Hepatocyte (in vitro differentiated cells): Measurements from ENCODE around the gene SLC47A1.

Experiments
- EZH2 ChIP-seq: fragments of 200-600 bp; sonication (generic); IDR thresholded peaks from 2 replicates; pipeline ENCODE4 v1.6.1; 2016; ENCODE audit warnings: antibody characterized with exemption, mild to moderate bottlenecking, borderline replicate concordance
- EZH2phosphoT487 ChIP-seq: fragments of 200-600 bp; sonication (generic); IDR thresholded peaks from one replicate; pipeline ENCODE4 v1.6.1; 2018; ENCODE audit warnings: antibody characterized with exemption, mild to moderate bottlenecking, low read depth, moderate library complexity; ENCODE audit not compliant: unreplicated experiment, severe bottlenecking
- TF ChIP-seq, protein P1 (sequence below): fragments of 200-600 bp; sonication (generic); IDR thresholded peaks from 2 replicates; pipeline ENCODE4 v1.5.1; 2016; ENCODE audit warnings: antibody characterized with exemption, mild to moderate bottlenecking; ENCODE audit not compliant: poor library complexity

DNA sequence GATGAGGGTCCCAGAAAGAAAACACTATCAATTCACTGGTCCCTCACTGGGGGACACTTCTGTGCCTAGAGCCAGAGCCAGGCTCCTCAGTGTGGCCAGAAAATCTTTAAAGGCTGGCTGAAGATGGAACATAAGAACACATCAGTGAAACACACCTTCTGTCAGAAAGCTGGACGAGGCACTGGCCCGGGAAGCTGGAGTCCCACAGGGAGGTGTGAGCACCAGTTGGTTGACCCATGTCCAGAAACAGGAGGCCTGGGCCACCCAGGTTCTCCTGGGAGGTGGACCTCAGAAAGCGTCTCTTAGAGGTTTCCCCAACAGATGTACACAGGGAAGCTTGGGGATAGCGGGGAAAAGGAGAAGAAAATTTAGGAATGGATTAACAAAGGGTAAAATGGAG lies 58.7 kb downstream of the SLC47A1 start:
- TF ChIP-seq, protein P1, sequence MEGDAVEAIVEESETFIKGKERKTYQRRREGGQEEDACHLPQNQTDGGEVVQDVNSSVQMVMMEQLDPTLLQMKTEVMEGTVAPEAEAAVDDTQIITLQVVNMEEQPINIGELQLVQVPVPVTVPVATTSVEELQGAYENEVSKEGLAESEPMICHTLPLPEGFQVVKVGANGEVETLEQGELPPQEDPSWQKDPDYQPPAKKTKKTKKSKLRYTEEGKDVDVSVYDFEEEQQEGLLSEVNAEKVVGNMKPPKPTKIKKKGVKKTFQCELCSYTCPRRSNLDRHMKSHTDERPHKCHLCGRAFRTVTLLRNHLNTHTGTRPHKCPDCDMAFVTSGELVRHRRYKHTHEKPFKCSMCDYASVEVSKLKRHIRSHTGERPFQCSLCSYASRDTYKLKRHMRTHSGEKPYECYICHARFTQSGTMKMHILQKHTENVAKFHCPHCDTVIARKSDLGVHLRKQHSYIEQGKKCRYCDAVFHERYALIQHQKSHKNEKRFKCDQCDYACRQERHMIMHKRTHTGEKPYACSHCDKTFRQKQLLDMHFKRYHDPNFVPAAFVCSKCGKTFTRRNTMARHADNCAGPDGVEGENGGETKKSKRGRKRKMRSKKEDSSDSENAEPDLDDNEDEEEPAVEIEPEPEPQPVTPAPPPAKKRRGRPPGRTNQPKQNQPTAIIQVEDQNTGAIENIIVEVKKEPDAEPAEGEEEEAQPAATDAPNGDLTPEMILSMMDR, result no peak
- TF ChIP-seq EZH2 (no peak), EZH2phosphoT487 (no peak)
